ENCODE measurements around the gene ALG3. TPM values are rescaled to one million over a fixed set of nuclear protein-coding genes. Genes with fewer than 3 reads are reported as not detected.

Gene ALG3
- 23.9 and 32.4 TPM in 2 replicates for total RNA-seq (ENCODE audit: low replicate concordance)

DNA sequence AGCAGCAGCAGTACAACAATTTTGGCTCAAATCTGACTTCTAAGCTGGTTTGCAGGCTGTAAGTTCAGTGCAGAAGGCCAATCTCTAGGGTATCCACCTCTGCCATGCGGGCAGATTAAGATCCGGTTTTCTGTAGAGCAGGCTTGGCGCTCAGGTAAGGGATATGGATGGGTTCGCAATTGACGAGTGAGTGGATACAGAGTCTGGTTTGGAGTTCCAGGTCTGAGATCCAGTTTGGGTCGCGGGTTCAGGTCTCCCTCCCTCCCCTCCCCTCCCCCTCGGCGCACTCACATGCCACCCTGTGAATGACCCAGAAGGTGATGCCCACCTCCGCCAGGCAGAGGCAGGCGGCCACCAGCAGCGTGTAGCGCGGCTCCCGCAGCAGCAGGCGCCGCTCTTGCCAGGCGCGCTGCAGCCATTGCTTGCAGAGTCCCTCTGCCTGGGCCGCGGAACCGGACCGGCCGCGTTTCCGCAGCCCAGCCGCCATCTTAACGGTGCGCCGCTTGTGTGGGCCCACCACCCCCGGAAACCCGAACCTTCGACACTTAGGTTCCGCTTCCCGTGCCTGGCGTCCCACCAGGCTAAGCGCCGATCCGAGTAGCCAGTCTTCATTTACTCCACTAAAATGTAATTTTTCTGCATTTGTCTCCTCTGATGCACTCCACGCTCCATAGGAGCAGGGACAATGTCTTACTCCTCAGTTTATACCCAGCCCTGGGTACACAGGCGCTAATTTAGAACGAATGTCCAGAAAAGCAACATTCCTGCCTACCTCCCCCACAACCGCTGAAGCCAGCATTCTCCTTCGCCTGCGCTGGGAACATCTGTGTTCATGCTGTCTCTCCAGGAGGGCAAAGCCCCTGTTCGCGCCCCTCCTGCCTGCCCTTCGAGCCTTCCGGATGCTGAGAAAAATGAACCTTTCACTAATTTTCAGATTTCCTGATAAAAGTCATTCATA is at the start of gene ALG3:
ALG3 (minus strand) TSS at position 509 of the 958 bp plus-strand sequence; CDS start at position 487, 22 bp downstream.

DNA sequence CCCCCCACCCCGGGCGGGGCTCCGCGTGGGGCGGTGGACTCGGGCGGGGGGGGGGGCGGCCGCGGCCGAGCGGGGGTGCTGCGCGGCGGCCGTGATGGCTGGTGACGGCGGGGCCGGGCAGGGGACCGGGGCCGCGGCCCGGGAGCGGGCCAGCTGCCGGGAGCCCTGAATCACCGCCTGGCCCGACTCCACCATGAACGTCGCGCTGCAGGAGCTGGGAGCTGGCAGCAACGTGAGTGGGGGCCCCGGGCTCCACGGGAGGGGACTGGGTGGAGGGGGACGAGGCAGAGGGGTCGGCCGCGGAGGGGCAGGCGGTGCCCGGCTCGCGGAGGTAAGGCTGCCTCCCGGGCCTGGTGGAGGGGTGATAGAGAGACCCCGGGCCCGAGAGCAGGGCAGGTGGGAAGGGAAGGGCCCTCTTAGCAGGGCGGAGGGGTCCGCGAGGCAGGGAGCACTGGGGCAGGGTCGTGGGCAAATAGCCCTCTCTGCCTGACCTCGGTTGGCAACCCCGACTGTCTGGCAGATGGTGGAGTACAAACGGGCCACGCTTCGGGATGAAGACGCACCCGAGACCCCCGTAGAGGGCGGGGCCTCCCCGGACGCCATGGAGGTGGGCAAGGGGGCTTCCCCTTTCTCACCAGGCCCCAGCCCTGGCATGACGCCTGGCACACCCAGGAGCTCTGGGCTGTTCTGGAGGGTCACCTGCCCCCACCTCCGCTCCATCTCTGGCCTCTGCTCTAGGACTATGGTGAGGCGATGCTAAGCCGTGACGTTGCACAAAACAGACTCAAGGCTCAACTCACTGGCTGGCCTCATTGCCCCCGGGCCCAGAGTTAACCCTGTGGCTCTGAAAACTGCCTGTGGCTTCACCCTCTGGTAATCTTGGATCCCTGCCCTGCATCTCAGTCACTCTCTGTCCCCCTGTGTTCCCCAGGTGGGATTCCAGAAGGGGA is 27.5 kb upstream of the ALG3 start, which contains the start of gene ECE2:
ECE2 (plus strand) TSS at position 62 of the 950 bp plus-strand sequence; CDS start at position 194, 132 bp downstream.

DNA sequence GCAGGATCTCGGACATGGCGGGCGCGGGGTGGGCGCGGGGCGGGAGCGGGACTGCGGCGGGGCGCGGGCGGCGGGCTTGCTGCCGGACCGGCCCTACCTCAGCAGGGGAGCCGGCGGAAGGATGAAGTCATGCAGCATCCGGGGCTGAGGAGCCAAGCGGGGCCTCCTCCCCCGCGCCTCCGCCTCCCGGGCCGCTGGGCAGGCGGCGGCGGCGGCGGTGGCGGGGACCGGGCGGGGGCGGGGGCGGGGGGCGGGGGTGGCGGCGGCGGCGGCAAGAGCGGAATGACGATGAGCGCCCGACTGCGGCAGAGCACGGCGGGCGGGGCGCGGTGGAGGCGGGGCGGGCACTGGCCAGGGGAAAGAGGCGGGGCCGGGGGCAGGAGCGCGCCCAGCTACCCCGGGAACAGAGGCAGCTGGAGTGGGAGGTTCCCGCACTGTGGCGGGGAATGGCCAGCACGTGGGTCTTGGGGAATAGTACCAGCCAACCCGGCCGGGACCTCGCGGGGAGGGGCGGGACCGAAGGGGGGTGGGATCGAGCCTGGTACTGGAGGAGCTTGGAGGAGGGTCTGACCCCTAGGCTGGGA is 12.6 kb upstream of the ALG3 start, which contains the start of gene CAMK2N2:
CAMK2N2 (minus strand) TSS at position 284 of the 584 bp plus-strand sequence; CDS start at position 16, 268 bp downstream.

DNA sequence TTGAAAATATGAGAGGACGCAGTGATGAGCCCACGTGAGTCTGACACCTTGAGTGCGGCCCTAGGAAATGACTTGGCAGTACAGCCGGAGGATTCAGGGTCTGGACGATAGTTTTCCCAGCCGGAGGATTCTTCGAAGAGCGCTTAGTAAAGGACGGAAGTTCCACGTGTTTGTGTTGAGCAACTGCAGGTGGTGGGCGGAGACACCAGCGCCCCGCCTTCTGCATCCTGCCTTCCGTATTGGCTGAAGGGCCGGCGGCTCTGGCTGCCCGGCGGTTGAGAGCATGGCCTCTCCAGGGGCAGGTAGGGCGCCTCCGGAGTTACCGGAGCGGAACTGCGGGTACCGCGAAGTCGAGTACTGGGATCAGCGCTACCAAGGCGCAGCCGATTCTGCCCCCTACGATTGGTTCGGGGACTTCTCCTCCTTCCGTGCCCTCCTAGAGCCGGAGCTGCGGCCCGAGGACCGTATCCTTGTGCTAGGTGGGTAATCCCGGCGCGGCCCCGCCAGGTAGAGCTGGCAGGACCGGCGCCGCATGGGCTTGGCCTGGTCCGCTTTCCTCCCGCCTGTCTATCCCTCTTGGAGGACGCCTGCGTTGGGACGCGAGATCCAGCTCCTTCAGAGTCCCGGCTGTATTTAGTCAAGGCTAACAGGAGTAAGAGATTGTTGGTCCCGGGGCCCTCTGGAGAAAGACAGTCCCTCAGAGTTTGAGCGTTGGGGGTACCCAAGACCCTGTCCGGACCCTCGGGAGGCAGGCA is 827 bp upstream of the ALG3 start, which contains the start of gene EEF1AKMT4:
EEF1AKMT4 (plus strand) TSS at position 261 of the 755 bp plus-strand sequence; CDS start at position 284, 23 bp downstream.

DNA sequence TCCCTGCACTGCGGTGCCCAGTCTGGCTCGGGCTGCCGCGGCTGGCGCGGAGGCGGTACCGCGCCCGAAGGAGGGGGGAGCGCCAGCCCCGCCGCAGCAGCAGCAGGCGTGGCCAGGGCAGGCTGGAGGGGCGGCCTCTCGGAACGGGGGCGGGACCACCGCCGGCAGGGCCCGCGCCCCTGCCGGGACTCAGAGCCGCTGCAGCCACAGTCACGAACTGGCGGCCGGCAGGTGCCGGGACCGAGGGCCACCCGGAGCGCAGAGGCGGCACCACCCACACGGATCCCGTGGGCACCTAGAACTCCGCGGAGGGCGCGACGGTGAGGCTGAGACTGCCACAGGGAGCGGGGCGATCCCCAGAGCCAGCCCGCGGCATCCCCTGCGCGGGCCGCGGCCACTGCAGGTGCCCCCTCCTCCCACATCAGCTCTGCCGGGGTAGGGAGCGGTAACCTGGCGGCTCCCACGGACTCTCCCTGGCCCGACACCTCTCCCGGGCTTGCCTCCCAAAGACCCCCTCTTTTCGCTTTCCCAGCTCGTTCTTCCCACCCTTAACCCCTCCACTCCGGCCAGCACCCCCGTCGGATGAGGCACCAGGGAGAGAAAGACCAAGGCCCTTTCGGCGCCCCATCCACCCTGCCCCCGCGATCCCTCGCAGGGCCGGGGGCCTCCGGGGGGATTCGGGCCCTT is 19.2 kb downstream of the ALG3 start, which contains the start of gene VWA5B2:
VWA5B2 (plus strand) TSS at position 192 of the 687 bp plus-strand sequence. CDS start 944 bp downstream, outside the sequence.

Other genes with a start within 250 kb of the ALG3 start
- gene ABCC5, start 231.1 kb downstream of the ALG3 start, total RNA-seq (ENCODE audit: low replicate concordance), result 13.0 and 20.1 TPM in 2 replicates
- gene HTR3D, start 217.2 kb downstream of the ALG3 start, total RNA-seq (ENCODE audit: low replicate concordance), result not detected in 2 replicates
- not detected in 2 replicates for gene HTR3C, start 195.9 kb downstream of the ALG3 start, total RNA-seq (ENCODE audit: low replicate concordance)
- not detected in 2 replicates for gene HTR3E, start 151.9 kb downstream of the ALG3 start, total RNA-seq (ENCODE audit: low replicate concordance)
- 31.4 and 35.0 TPM in 2 replicates for gene EIF2B5, start 113.6 kb downstream of the ALG3 start, total RNA-seq (ENCODE audit: low replicate concordance)
- 35.6 and 48.4 TPM in 2 replicates for gene DVL3, start 93.6 kb downstream of the ALG3 start, total RNA-seq (ENCODE audit: low replicate concordance)
- gene AP2M1, start 74.1 kb downstream of the ALG3 start, total RNA-seq (ENCODE audit: low replicate concordance), result 739 and 849 TPM in 2 replicates
- gene ABCF3, start 62.8 kb downstream of the ALG3 start, total RNA-seq (ENCODE audit: low replicate concordance), result 51.6 and 85.5 TPM in 2 replicates
- gene VWA5B2, start 19.4 kb downstream of the ALG3 start, total RNA-seq (ENCODE audit: low replicate concordance), result 1.3 TPM in 1 of 2 replicates, not detected in the other
- 1.6 and 4.3 TPM in 2 replicates for gene EEF1AKMT4, start 710 bp upstream of the ALG3 start, total RNA-seq (ENCODE audit: low replicate concordance)
- gene CAMK2N2, start 12.6 kb upstream of the ALG3 start, total RNA-seq (ENCODE audit: low replicate concordance), result 0.12 and 0.23 TPM in 2 replicates
- gene ECE2, start 27.1 kb upstream of the ALG3 start, total RNA-seq (ENCODE audit: low replicate concordance), result not detected in 2 replicates
- gene PSMD2, start 50.3 kb upstream of the ALG3 start, total RNA-seq (ENCODE audit: low replicate concordance), result 574 and 714 TPM in 2 replicates
- gene EIF4G1, start 65.6 kb upstream of the ALG3 start, total RNA-seq (ENCODE audit: low replicate concordance), result 280 and 290 TPM in 2 replicates
- 15.0 and 16.9 TPM in 2 replicates for gene FAM131A, start 88.6 kb upstream of the ALG3 start, total RNA-seq (ENCODE audit: low replicate concordance)
- 1.7 and 3.5 TPM in 2 replicates for gene CLCN2, start 112.6 kb upstream of the ALG3 start, total RNA-seq (ENCODE audit: low replicate concordance)
- 75.2 and 83.0 TPM in 2 replicates for gene POLR2H, start 112.7 kb upstream of the ALG3 start, total RNA-seq (ENCODE audit: low replicate concordance)
- gene THPO, start 129.2 kb upstream of the ALG3 start, total RNA-seq (ENCODE audit: low replicate concordance), result 0.12 TPM in 1 of 2 replicates, not detected in the other
- 0.08 and 1.4 TPM in 2 replicates for gene CHRD, start 131.1 kb upstream of the ALG3 start, total RNA-seq (ENCODE audit: low replicate concordance)